ENCODE measurements around the gene KCNMA1. TPM values are rescaled to one million over a fixed set of nuclear protein-coding genes. Genes with fewer than 3 reads are reported as not detected.

The KCNMA1 gene
- total RNA-seq, 1 experiment from 2014 or later, result 23.3 TPM

- DNase-seq (ENCODE audit: low read depth), result no peak
Measured at GRCh38 chr10:76864922-76865321, 772.7 kb downstream of the KCNMA1 start.

GRCh38 chr10:76858721-76859120 lies 778.9 kb downstream of the KCNMA1 start:
- no peak for DNase-seq (ENCODE audit: low read depth)

- DNase-seq (ENCODE audit: low read depth), result no peak
Measured at GRCh38 chr10:76840802-76841201, 796.8 kb downstream of the KCNMA1 start.

GRCh38 chr10:76839276-76839675 lies 798.3 kb downstream of the KCNMA1 start:
- no peak for DNase-seq (ENCODE audit: low read depth)

- DNase-seq (ENCODE audit: low read depth), result no peak
Measured at GRCh38 chr10:76830218-76830617, 807.4 kb downstream of the KCNMA1 start.

GRCh38 chr10:76829724-76830123 lies 807.9 kb downstream of the KCNMA1 start:
- DNase-seq (ENCODE audit: low read depth), result no peak
